ENCODE measurements around the gene PADI2.

Gene PADI2

DNA sequence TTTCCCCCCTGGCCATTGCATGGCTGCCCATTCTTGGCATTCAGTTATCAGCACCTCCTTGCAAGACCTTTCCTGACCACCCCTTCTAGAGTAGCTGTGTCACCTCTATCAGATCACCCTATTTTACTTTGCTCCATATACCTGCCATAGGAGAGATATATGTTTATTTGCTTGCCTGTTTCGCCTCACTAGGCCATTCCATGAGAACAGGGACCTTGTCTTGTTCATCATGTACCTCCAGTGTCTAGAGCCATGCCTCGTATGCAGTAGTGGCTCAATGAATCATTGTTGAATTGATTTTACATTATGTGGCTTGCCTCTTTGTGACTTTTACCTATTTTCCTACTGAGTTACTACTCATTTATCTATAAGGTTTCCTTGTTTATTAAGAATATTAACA lies 26.4 kb upstream of the PADI2 start:
- no peaks in the 10 kb centered on the region for H3K9me2 ChIP-seq (ENCODE audit: low read depth, low read length)
- no peaks in the 10 kb centered on the region for H3K36me3 ChIP-seq (ENCODE audit: insufficient read depth, low read length)
- H2AFZ ChIP-seq (ENCODE audit: low read length), result no peak overlapping the region
- no peak overlapping the region for H3K27ac ChIP-seq (ENCODE audit: low read depth, low read length, poor library complexity, severe bottlenecking)
- no peaks in the 10 kb centered on the region for H3K4me1 ChIP-seq (ENCODE audit: insufficient read depth, low read length, severe bottlenecking)
- H3K9me3 ChIP-seq (ENCODE audit: low read length), result no peaks in the 10 kb centered on the region
- H3K79me2 ChIP-seq (ENCODE audit: insufficient read depth, low read length), result no peaks in the 10 kb centered on the region
- no peak overlapping the region for H3K4me2 ChIP-seq (ENCODE audit: low read length)
- H3K9ac ChIP-seq (ENCODE audit: low read length), result no peak overlapping the region
- no peaks in the 10 kb centered on the region for H3K27me3 ChIP-seq (ENCODE audit: insufficient read depth, low read length)
- no peaks in the 10 kb centered on the region for H3F3A ChIP-seq (ENCODE audit: insufficient read depth, low read length)
- TF ChIP-seq, protein P1, sequence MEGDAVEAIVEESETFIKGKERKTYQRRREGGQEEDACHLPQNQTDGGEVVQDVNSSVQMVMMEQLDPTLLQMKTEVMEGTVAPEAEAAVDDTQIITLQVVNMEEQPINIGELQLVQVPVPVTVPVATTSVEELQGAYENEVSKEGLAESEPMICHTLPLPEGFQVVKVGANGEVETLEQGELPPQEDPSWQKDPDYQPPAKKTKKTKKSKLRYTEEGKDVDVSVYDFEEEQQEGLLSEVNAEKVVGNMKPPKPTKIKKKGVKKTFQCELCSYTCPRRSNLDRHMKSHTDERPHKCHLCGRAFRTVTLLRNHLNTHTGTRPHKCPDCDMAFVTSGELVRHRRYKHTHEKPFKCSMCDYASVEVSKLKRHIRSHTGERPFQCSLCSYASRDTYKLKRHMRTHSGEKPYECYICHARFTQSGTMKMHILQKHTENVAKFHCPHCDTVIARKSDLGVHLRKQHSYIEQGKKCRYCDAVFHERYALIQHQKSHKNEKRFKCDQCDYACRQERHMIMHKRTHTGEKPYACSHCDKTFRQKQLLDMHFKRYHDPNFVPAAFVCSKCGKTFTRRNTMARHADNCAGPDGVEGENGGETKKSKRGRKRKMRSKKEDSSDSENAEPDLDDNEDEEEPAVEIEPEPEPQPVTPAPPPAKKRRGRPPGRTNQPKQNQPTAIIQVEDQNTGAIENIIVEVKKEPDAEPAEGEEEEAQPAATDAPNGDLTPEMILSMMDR (IDR thresholded peaks at IDR 0.05; ENCODE audit: low read length), result no peak
- no peak for TF ChIP-seq EZH2 (IDR thresholded peaks at IDR 0.05; ENCODE audit: borderline replicate concordance, low read length)
- H3K4me3 ChIP-seq (ENCODE audit: low read depth, low read length, poor library complexity, severe bottlenecking), result no peak overlapping the region
- H4K20me1 ChIP-seq (ENCODE audit: insufficient read depth, low read length), result no peaks in the 10 kb centered on the region

DNA sequence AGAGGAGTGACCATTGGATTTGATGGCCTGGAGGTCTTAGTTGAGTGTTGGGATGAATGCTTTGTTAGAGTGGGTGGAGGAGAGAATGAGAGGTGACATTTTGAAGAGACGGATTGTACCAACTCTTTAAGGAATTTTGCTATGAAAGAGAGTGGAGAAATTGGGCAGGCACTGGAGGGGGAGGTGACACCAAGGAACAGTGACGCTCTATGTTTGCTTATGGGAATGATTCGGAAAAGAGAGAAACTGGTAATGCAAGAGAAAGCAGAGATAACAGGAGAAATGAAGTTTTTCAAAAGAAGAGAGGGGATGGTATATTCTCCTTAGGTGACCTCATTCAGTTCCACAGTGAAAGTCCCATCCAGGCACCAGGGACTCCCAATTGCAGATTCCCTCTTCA lies 24.5 kb upstream of the PADI2 start:
- Histone ChIP-seq H3K4me3 (ENCODE audit: low read depth, low read length, poor library complexity, severe bottlenecking) (no peak overlapping the region), H3K9ac (ENCODE audit: low read length) (no peak overlapping the region), H3K9me3 (ENCODE audit: low read length) (no peaks in the 10 kb centered on the region), H3K36me3 (ENCODE audit: insufficient read depth, low read length) (no peaks in the 10 kb centered on the region), H4K20me1 (ENCODE audit: insufficient read depth, low read length) (no peaks in the 10 kb centered on the region), H3K9me2 (ENCODE audit: low read depth, low read length) (no peaks in the 10 kb centered on the region), H3K4me2 (ENCODE audit: low read length) (no peak overlapping the region), H3F3A (ENCODE audit: insufficient read depth, low read length) (no peaks in the 10 kb centered on the region), H3K79me2 (ENCODE audit: insufficient read depth, low read length) (no peaks in the 10 kb centered on the region), H3K4me1 (ENCODE audit: insufficient read depth, low read length, severe bottlenecking) (no peaks in the 10 kb centered on the region), H3K27me3 (ENCODE audit: insufficient read depth, low read length) (no peaks in the 10 kb centered on the region), H3K27ac (ENCODE audit: low read depth, low read length, poor library complexity, severe bottlenecking) (no peak overlapping the region), H2AFZ (ENCODE audit: low read length) (no peak overlapping the region)
- no peak for TF ChIP-seq EZH2 (IDR thresholded peaks at IDR 0.05; ENCODE audit: borderline replicate concordance, low read length)
- TF ChIP-seq, protein P1 (IDR thresholded peaks at IDR 0.05; ENCODE audit: low read length), result no peak

DNA sequence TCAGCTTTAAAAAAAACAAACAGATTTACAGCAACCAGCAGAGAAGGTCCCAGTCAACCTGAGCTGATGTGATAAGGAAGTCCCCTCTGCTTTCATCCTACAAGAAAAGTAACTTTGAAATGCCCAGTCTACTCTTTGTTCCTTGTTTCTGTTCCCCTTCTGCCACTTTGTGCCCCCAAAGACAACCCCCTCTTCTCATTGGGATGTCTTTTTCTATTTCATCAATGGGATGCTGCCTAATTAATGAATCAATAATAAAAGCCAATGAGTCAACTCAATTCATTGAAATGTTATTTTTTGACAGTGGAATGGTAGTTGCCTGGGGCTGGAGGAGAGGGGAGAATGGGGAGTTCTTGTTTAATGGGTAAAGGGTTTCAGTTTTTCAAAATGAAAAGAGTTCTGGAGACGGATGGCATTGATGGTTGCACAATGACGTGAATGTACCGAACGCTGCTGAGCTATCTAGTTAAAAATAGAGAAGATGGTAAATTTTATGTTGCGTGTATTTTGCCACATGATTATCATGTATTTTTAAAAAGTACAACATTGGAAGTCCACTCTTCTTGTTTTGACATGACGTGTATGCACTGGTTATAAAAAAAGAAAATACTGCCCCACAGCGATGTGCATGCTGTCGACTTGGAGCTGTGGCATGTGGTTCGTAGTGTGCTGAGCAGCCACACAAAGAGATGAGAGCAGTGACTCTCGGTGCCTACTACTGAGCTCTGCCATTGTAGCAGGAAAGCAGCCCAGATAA lies 22.4 kb upstream of the PADI2 start:
- Histone ChIP-seq H3K27me3 (ENCODE audit: insufficient read depth, low read length) (no peaks in the 10 kb centered on the region), H3F3A (ENCODE audit: insufficient read depth, low read length) (no peaks in the 10 kb centered on the region), H3K4me3 (ENCODE audit: low read depth, low read length, poor library complexity, severe bottlenecking) (no peak overlapping the region), H3K4me1 (ENCODE audit: insufficient read depth, low read length, severe bottlenecking) (no peaks in the 10 kb centered on the region), H2AFZ (ENCODE audit: low read length) (no peak overlapping the region), H3K9me3 (ENCODE audit: low read length) (no peaks in the 10 kb centered on the region), H3K9ac (ENCODE audit: low read length) (no peak overlapping the region), H3K36me3 (ENCODE audit: insufficient read depth, low read length) (no peaks in the 10 kb centered on the region), H3K27ac (ENCODE audit: low read depth, low read length, poor library complexity, severe bottlenecking) (no peak overlapping the region), H3K79me2 (ENCODE audit: insufficient read depth, low read length) (no peaks in the 10 kb centered on the region), H3K4me2 (ENCODE audit: low read length) (no peak overlapping the region), H4K20me1 (ENCODE audit: insufficient read depth, low read length) (no peaks in the 10 kb centered on the region), H3K9me2 (ENCODE audit: low read depth, low read length) (no peaks in the 10 kb centered on the region)
- TF ChIP-seq, protein P1 (IDR thresholded peaks at IDR 0.05; ENCODE audit: low read length), result no peak
- no peak for TF ChIP-seq EZH2 (IDR thresholded peaks at IDR 0.05; ENCODE audit: borderline replicate concordance, low read length)
